H9 (cell line): ENCODE results near the gene SMURF1. TPM values are rescaled to one million over a fixed set of nuclear protein-coding genes. Genes with fewer than 3 reads are reported as not detected.

Source experiments
- DNase-seq: peaks from one replicate; pipeline ENCODE4 v3.0.0-alpha.2; 2017
- H2AFZ ChIP-seq: one replicate; pipeline ENCODE4 v1.6.1; 2013; ENCODE audit warnings: mild to moderate bottlenecking, low read length, control low read depth, moderate library complexity
- H2AK5ac ChIP-seq: 2 replicates; pipeline ENCODE4 v1.6.1; 2013; ENCODE audit warnings: low read length, control low read depth, mixed read lengths; ENCODE audit not compliant: insufficient read length
- H2BK120ac ChIP-seq: one replicate; pipeline ENCODE4 v1.6.1; 2013; ENCODE audit warnings: low read depth, mild to moderate bottlenecking, low read length, control low read depth, inconsistent platforms; ENCODE audit not compliant: poor library complexity, severe bottlenecking
- H2BK12ac ChIP-seq: 2 replicates; pipeline ENCODE4 v1.6.1; 2013; ENCODE audit warnings: low read length, control low read depth, mixed read lengths, low read depth; ENCODE audit not compliant: insufficient read length
- H2BK15ac ChIP-seq: 2 replicates; pipeline ENCODE4 v1.6.1; 2013; ENCODE audit warnings: low read depth, low read length, control low read depth
- H2BK20ac ChIP-seq: one replicate; pipeline ENCODE4 v1.6.1; 2013; ENCODE audit warnings: low read depth, mild to moderate bottlenecking, low read length, control low read depth, inconsistent platforms; ENCODE audit not compliant: poor library complexity, severe bottlenecking
- H2BK5ac ChIP-seq: 2 replicates; pipeline ENCODE4 v1.6.1; 2013; ENCODE audit warnings: low read length, control low read depth, mixed read lengths; ENCODE audit not compliant: insufficient read length
- H3K14ac ChIP-seq: 2 replicates; pipeline ENCODE4 v1.6.1; 2013; ENCODE audit warnings: low read length, control low read depth; ENCODE audit not compliant: insufficient read depth
- H3K18ac ChIP-seq: 2 replicates; pipeline ENCODE4 v1.6.1; 2013; ENCODE audit warnings: low read depth, mild to moderate bottlenecking, mixed read lengths, low read length, control low read depth; ENCODE audit not compliant: insufficient read length
- H3K23ac ChIP-seq: 2 replicates; pipeline ENCODE4 v1.6.1; 2013; ENCODE audit warnings: low read length, control low read depth, mixed read lengths, low read depth; ENCODE audit not compliant: insufficient read length
- H3K23me2 ChIP-seq: 2 replicates; pipeline ENCODE4 v1.6.1; 2013; ENCODE audit warnings: low read depth, mild to moderate bottlenecking, mixed read lengths, low read length, control low read depth; ENCODE audit not compliant: insufficient read length, poor library complexity, severe bottlenecking
- H3K27ac ChIP-seq: 2 replicates; pipeline ENCODE4 v1.5.1; 2013; ENCODE audit warnings: low read length, control low read depth, mixed read lengths, low read depth; ENCODE audit not compliant: insufficient read length
- H3K27me3 ChIP-seq: 2 replicates; pipeline ENCODE4 v1.6.1; 2013; ENCODE audit warnings: low read length, control low read depth, inconsistent platforms; ENCODE audit not compliant: insufficient read depth
- H3K4ac ChIP-seq: 2 replicates; pipeline ENCODE4 v1.6.1; 2013; ENCODE audit warnings: low read depth, mild to moderate bottlenecking, control low read depth, inconsistent platforms, low read length, moderate library complexity
- H3K4me1 ChIP-seq: 2 replicates; pipeline ENCODE4 v1.6.1; 2013; ENCODE audit warnings: low read length, control low read depth, inconsistent platforms; ENCODE audit not compliant: insufficient read depth
- H3K4me2 ChIP-seq: 2 replicates; pipeline ENCODE4 v1.6.1; 2013; ENCODE audit warnings: low read length, control low read depth, mixed read lengths; ENCODE audit not compliant: insufficient read length, insufficient read depth
- H3K56ac ChIP-seq: 2 replicates; pipeline ENCODE4 v1.6.1; 2013; ENCODE audit warnings: low read depth, mild to moderate bottlenecking, mixed read lengths, low read length, control low read depth; ENCODE audit not compliant: insufficient read length
- H3K79me1 ChIP-seq: 2 replicates; pipeline ENCODE4 v1.6.1; 2013; ENCODE audit warnings: low read depth, mild to moderate bottlenecking, moderate library complexity, low read length, control low read depth, inconsistent platforms; ENCODE audit not compliant: insufficient read depth, poor library complexity, severe bottlenecking
- H3K79me2 ChIP-seq: 2 replicates; pipeline ENCODE4 v1.6.1; 2013; ENCODE audit warnings: low read length, control low read depth, inconsistent platforms; ENCODE audit not compliant: insufficient read depth
- H3K9ac ChIP-seq: 2 replicates; pipeline ENCODE4 v1.6.1; 2013; ENCODE audit warnings: low read length, control low read depth, mixed read lengths; ENCODE audit not compliant: insufficient read length; ENCODE audit errors: extremely low read depth
- H3K9me3 ChIP-seq: one replicate; pipeline ENCODE4 v1.6.1; 2013; ENCODE audit warnings: low read depth, low read length, inconsistent platforms; ENCODE audit not compliant: control insufficient read depth
- H3T11ph ChIP-seq: one replicate; pipeline ENCODE4 v1.6.1; 2013; ENCODE audit warnings: mild to moderate bottlenecking, low read length, control low read depth, inconsistent platforms
- H4K20me1 ChIP-seq: one replicate; pipeline ENCODE4 v1.6.1; 2013; ENCODE audit not compliant: control insufficient read depth, insufficient read length, insufficient read depth
- H4K5ac ChIP-seq: 2 replicates; pipeline ENCODE4 v1.6.1; 2013; ENCODE audit warnings: low read depth, mild to moderate bottlenecking, mixed read lengths, low read length, control low read depth; ENCODE audit not compliant: insufficient read length
- H4K8ac ChIP-seq: replicated peaks from 2 replicates; pipeline ENCODE4 v1.6.1; 2013; ENCODE audit warnings: low read length, control low read depth, mixed read lengths, low read depth; ENCODE audit not compliant: insufficient read length
- H4K91ac ChIP-seq: 2 replicates; pipeline ENCODE4 v1.6.1; 2013; ENCODE audit warnings: low read depth, mild to moderate bottlenecking, moderate library complexity, mixed read lengths, low read length, control low read depth; ENCODE audit not compliant: insufficient read length
- H3K27ac Mint-ChIP-seq, 3 experiments: 2 replicates in 2 of 3; 3 replicates in 1 of 3; pipeline ENCODE4 v1.8.0; 2020 to 2021; ENCODE audit warnings: mixed read lengths in 3 of 3, mild to moderate bottlenecking in 1 of 3, moderate library complexity in 1 of 3
- H3K27me3 Mint-ChIP-seq: 2 replicates; pipeline ENCODE4 v1.8.0; 2021; ENCODE audit warnings: low read depth, mild to moderate bottlenecking, moderate library complexity, mixed read lengths
- H3K36me3 Mint-ChIP-seq, 3 experiments: 2 replicates in 2 of 3; 3 replicates in 1 of 3; pipeline ENCODE4 v1.8.0; 2020 to 2021; ENCODE audit warnings: low read depth in 3 of 3, mixed read lengths in 3 of 3; ENCODE audit not compliant: insufficient read depth in 1 of 3
- H3K4me1 Mint-ChIP-seq, 2 experiments: 2 replicates each; pipeline ENCODE4 v1.8.0; 2020; ENCODE audit warnings: mixed read lengths in 2 of 2
- H3K4me3 Mint-ChIP-seq, 2 experiments: 2 replicates in 1 of 2; 3 replicates in 1 of 2; pipeline ENCODE4 v1.8.0; 2020 to 2021; ENCODE audit warnings: mild to moderate bottlenecking in 2 of 2, mixed read lengths in 2 of 2, moderate library complexity in 1 of 2
- H3K9me3 Mint-ChIP-seq, 2 experiments: 2 replicates in 1 of 2; 3 replicates in 1 of 2; pipeline ENCODE4 v1.8.0; 2020; ENCODE audit warnings: mild to moderate bottlenecking in 2 of 2, mixed read lengths in 2 of 2, moderate library complexity in 1 of 2
- whole genome bisulfite sequencing: extraction: QIAGEN DNeasy Blood & Tissue Kit; methylation state at CpG from one replicate; pipeline ENCODE4 v1.1.7; 2013; ENCODE audit warnings: missing lambda C conversion rate, low lambda C conversion rate, mixed read lengths; ENCODE audit not compliant: insufficient read length; ENCODE audit errors: extremely low coverage; 5-methylcytosine and 5-hydroxymethylcytosine counted together
- total RNA-seq: library from RNA; stranded (reverse); gene quantifications from 2 replicates; pipeline ENCODE4 v1.2.1, GENCODE V29; 2021
- TF ChIP-seq, protein P1 (sequence below): fragments of 200-600 bp; sonication (generic); conservative IDR thresholded peaks from 3 replicates; pipeline ENCODE4 v1.8.0; 2021; ENCODE audit warnings: antibody characterized with exemption, mild to moderate bottlenecking

Gene SMURF1
- total RNA-seq, 1 experiment from 2014 or later = 29.4 TPM

GRCh38 chr7:99191869-99192596, 48.1 kb upstream of the SMURF1 start:
- no peaks in the 10 kb centered on the region for H3K27me3 ChIP-seq
- WGBS = no CpG with 5 or more reads among the region's 5 CpGs
- no peak for DNase-seq
- H2AFZ ChIP-seq = no peak overlapping the region
- no peaks in the 10 kb centered on the region for H3K9me3 Mint-ChIP-seq
- no peaks in the 10 kb centered on the region for H3K23me2 ChIP-seq
- no peaks in the 10 kb centered on the region for H3K4me1 ChIP-seq
- no peak overlapping the region for H3K56ac ChIP-seq
- H2BK12ac ChIP-seq = no peak overlapping the region
- no peak overlapping the region for H2BK15ac ChIP-seq
- no peak overlapping the region for H3K23ac ChIP-seq
- H3K14ac ChIP-seq = no peak overlapping the region
- H3K4me3 Mint-ChIP-seq = no peak overlapping the region
- H2AK5ac ChIP-seq = no peak overlapping the region
- H3K36me3 Mint-ChIP-seq = no peaks in the 10 kb centered on the region
- no peak overlapping the region for H2BK5ac ChIP-seq
- H2BK120ac ChIP-seq = no peak overlapping the region
- H3K18ac ChIP-seq = no peak overlapping the region
- H3K4me1 Mint-ChIP-seq = peaks cover 8 to 10% of the 10 kb centered on the region in 2 experiments
- no peak overlapping the region for H3K27ac ChIP-seq
- H3K9me3 ChIP-seq = no peaks in the 10 kb centered on the region
- no peak overlapping the region for H3K4ac ChIP-seq
- H3K4me2 ChIP-seq = no peak overlapping the region
- no peaks in the 10 kb centered on the region for H3K79me1 ChIP-seq
- no peak overlapping the region for H3K27ac Mint-ChIP-seq
- TF ChIP-seq, protein P1, sequence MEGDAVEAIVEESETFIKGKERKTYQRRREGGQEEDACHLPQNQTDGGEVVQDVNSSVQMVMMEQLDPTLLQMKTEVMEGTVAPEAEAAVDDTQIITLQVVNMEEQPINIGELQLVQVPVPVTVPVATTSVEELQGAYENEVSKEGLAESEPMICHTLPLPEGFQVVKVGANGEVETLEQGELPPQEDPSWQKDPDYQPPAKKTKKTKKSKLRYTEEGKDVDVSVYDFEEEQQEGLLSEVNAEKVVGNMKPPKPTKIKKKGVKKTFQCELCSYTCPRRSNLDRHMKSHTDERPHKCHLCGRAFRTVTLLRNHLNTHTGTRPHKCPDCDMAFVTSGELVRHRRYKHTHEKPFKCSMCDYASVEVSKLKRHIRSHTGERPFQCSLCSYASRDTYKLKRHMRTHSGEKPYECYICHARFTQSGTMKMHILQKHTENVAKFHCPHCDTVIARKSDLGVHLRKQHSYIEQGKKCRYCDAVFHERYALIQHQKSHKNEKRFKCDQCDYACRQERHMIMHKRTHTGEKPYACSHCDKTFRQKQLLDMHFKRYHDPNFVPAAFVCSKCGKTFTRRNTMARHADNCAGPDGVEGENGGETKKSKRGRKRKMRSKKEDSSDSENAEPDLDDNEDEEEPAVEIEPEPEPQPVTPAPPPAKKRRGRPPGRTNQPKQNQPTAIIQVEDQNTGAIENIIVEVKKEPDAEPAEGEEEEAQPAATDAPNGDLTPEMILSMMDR = no peak
- no peaks in the 10 kb centered on the region for H4K20me1 ChIP-seq
- H2BK20ac ChIP-seq = no peak overlapping the region
- no peak overlapping the region for H3T11ph ChIP-seq
- no peak overlapping the region for H3K9ac ChIP-seq
- no peak overlapping the region for H4K91ac ChIP-seq
- no peaks in the 10 kb centered on the region; the same call in 1 of the 2 replicates for H3K27me3 Mint-ChIP-seq
- H4K8ac ChIP-seq = no peak overlapping the region
- H3K79me2 ChIP-seq = no peaks in the 10 kb centered on the region
- no peak overlapping the region for H4K5ac ChIP-seq
